Thyroid gland (tissue), 4 donors: Measurements from ENCODE around the gene CLGN. TPM values are rescaled to one million over a fixed set of nuclear protein-coding genes. Genes with fewer than 3 reads are reported as not detected.
"Not testable (repeated sequence)": the region's sequence is repeated elsewhere in the genome, so short reads cannot be mapped to it uniquely, and the experiment has no call there.

Experiments used
- DNase-seq, 2 donors: peaks; one replicate each; pipeline ENCODE4 v3.0.0-alpha.2; 2019
- H3K27ac ChIP-seq, 3 donors: fragments of 200-600 bp; sonication (generic); 1 replicate in 2 of 3; 2 replicates in 1 of 3; pipeline ENCODE4 v1.5.1; 2016 to 2019; ENCODE audit warnings: mild to moderate bottlenecking in 1 of 3, moderate library complexity in 1 of 3
- H3K27me3 ChIP-seq: fragments of 200-600 bp; sonication (generic); one replicate; pipeline ENCODE4 v1.5.1; 2019
- H3K36me3 ChIP-seq, 2 donors: fragments of 200-600 bp; sonication (generic); one replicate each; pipeline ENCODE4 v1.5.1; 2016 to 2019
- H3K4me1 ChIP-seq, 2 donors: fragments of 200-600 bp; sonication (generic); one replicate each; pipeline ENCODE4 v1.5.1; 2017 to 2019
- H3K4me3 ChIP-seq, 3 donors: fragments of 200-600 bp; sonication (generic); replicated peaks in 1 of 3; 1 replicate in 2 of 3; 2 replicates in 1 of 3; pipeline ENCODE4 v1.5.1; 2016; ENCODE audit warnings: mild to moderate bottlenecking in 1 of 3
- H3K9me3 ChIP-seq: fragments of 200-600 bp; sonication (generic); one replicate; pipeline ENCODE4 v1.5.1; 2017
- POLR2A ChIP-seq, 2 donors: fragments of 450-650 bp; IDR thresholded peaks; one replicate each; pipeline ENCODE4 v1.6.1; 2017; ENCODE audit warnings: antibody characterized with exemption in 2 of 2, mild to moderate bottlenecking in 2 of 2, moderate library complexity in 1 of 2
- WGBS, 2 donors: methylation state at CpG; one replicate each; pipeline ENCODE4 v1.1.5; 2017; 5-methylcytosine and 5-hydroxymethylcytosine counted together
- intact Hi-C: fragments of 100-400 bp; cut with DNase I; formaldehyde crosslinking; loops from one replicate; pipeline ENCODE4 v1.15.1; 2023
- total RNA-seq, 4 donors: library from RNA; depleted of rRNA; stranded (reverse); fragments of >200 nt; gene quantifications; one replicate each; pipeline ENCODE4 v1.2.3, GENCODE V29; 2016
- TF ChIP-seq, protein P1 (sequence below), 6 experiments: fragments of 200-600 bp in 3 of 6; fragments of 450-650 bp in 3 of 6; sonication (generic) in 3 of 6; IDR thresholded peaks; one replicate each; pipeline ENCODE4 v1.5.1; 2016 to 2019; ENCODE audit warnings: antibody characterized with exemption in 6 of 6, mild to moderate bottlenecking in 2 of 6, inconsistent platforms in 1 of 6, moderate library complexity in 1 of 6

Gene CLGN
- total RNA-seq, 4 donors from 2014 or later = 0.11 to 0.39 (median 0.13) TPM; not detected in 1

- DNase-seq = no peak
- intact Hi-C loops = no loop called here
- H3K27me3 ChIP-seq = no peaks in the 10 kb centered on the region
- TF ChIP-seq, protein P1, sequence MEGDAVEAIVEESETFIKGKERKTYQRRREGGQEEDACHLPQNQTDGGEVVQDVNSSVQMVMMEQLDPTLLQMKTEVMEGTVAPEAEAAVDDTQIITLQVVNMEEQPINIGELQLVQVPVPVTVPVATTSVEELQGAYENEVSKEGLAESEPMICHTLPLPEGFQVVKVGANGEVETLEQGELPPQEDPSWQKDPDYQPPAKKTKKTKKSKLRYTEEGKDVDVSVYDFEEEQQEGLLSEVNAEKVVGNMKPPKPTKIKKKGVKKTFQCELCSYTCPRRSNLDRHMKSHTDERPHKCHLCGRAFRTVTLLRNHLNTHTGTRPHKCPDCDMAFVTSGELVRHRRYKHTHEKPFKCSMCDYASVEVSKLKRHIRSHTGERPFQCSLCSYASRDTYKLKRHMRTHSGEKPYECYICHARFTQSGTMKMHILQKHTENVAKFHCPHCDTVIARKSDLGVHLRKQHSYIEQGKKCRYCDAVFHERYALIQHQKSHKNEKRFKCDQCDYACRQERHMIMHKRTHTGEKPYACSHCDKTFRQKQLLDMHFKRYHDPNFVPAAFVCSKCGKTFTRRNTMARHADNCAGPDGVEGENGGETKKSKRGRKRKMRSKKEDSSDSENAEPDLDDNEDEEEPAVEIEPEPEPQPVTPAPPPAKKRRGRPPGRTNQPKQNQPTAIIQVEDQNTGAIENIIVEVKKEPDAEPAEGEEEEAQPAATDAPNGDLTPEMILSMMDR (IDR thresholded peaks at IDR 0.05) = no peak
- no peak for TF ChIP-seq POLR2A (IDR thresholded peaks at IDR 0.05)
- H3K36me3 ChIP-seq = no peaks in the 10 kb centered on the region
- H3K9me3 ChIP-seq = no peaks in the 10 kb centered on the region
- no peak overlapping the region for H3K27ac ChIP-seq
- no peak overlapping the region for H3K4me3 ChIP-seq
- H3K4me1 ChIP-seq = no peaks in the 10 kb centered on the region
Observed at GRCh38 chr4:140439644-140440142, 12.2 kb upstream of the CLGN start.

DNA sequence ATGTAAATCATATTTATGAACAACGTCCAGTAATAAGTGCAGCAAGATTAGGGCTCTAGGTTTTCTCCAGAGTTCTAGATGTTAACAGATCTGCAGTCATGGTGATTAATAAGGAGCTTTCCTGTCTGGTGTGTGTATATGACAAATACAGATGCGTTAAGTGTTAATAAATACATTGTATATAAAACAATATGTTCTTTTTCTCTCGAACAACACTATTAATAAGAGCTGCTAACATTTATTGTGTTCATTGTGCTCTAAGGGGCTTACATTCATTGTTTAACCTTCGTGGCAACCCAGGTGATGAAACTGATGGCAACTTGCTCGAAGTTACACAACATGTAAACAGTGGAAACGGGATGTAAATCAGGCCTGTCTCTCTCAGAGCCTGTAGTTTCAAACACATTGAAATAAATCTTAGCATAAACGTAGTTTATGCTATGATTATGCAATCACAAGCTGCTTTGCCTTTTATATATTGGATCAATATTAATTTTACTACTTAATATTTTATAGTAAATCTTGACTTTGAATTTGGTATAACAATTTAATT is 547 bp upstream of the CLGN start:
- Histone ChIP-seq H3K27me3 (no peaks in the 10 kb centered on the region), H3K4me3 (peak overlapping the region in 2 of 3 donors; percentile 25 to 39), H3K9me3 (no peaks in the 10 kb centered on the region), H3K27ac (no peak overlapping the region), H3K4me1 (peaks cover 0 to 9% of the 10 kb centered on the region in 2 donors), H3K36me3 (no peaks in the 10 kb centered on the region)
- 66 to 72% methylated on average over 7 of the region's 7 CpGs for WGBS, 2 donors
- TF ChIP-seq POLR2A (IDR thresholded peaks at IDR 0.05) = no peak
- TF ChIP-seq, protein P1 (IDR thresholded peaks at IDR 0.05) = no peak
- intact Hi-C loops = no loop called here
- no peak for DNase-seq

GRCh38 chr4:140426610-140427105 is 790 bp downstream of the CLGN start:
- Histone ChIP-seq H3K4me3 (peak overlapping the region; percentile 25 to 74 (median 39)), H3K27ac (no peak overlapping the region), H3K27me3 (no peaks in the 10 kb centered on the region), H3K9me3 (no peaks in the 10 kb centered on the region), H3K36me3 (no peaks in the 10 kb centered on the region), H3K4me1 (peaks cover 0 to 9% of the 10 kb centered on the region in 2 donors)
- WGBS, 2 donors = 11 to 16% methylated on average over 12 to 23 of the region's 23 CpGs
- TF ChIP-seq, protein P1 (IDR thresholded peaks at IDR 0.05) = no peak
- no peak for TF ChIP-seq POLR2A (IDR thresholded peaks at IDR 0.05)
- intact Hi-C loops = no loop called here
- DNase-seq = no peak

DNA sequence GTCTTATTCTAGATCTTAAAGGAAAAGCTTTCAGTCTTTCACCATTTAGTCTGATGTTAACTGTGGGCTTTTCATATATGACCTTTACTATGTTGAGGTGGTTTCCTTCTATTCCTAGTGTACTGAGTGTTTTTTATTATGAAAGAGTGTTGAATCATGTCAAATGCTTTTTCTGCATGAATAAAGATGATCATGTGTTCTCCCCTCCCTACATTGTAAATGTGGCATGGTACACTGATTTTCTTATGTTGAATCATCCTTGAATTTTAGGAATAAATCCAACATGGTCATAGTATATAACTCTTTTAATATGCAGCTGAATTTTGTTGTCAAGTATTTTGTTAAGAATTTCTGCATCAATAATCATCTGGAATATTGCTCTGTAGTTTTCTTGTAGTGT is 4.3 kb downstream of the CLGN start:
- intact Hi-C loops = no loop called here

DNA sequence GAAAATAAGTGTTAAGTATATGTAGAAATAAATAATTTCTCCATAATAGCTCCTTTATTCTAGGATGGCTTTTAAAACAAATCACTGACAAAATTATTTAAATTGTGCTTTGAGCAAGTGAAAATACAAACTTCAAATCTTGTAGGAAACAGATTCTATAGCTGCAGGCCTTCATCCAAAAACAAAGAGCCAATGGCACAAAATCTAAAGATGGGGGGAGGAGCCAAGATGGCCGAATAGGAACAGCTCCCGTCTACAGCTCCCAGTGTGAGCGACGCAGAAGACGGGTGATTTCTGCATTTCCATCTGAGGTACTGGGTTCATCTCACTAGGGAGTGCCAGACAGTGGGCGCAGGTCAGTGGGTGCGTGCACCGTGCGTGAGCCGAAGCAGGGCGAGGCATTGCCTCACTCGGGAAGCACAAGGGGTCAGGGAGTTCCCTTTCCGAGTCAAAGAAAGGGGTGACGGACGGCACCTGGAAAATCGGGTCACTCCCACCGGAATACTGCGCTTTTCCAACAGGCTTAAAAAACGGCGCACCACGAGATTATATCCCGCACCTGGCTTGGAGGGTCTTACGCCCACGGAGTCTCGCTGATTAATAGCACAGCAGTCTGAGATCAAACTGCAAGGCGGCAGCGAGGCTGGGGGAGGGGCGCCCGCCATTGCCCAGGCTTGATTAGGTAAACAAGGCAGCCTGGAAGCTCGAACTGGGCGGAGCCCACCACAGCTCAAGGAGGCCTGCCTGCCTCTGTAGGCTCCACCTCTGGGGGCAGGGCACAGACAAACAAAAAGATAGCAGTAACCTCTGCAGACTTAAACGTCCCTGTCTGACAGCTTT is 14.1 kb downstream of the CLGN start:
- H3K4me3 ChIP-seq, DNase-seq, H3K9me3 ChIP-seq, H3K27ac ChIP-seq, intact Hi-C loops, H3K36me3 ChIP-seq, H3K27me3 ChIP-seq, H3K4me1 ChIP-seq: not testable (repeated sequence)
- WGBS, 2 donors = 93% methylated on average over 26 to 27 of the region's 32 CpGs

More for the DNA sequence above, 4.3 kb downstream of the CLGN start:
- Histone ChIP-seq H3K4me3 (no peak overlapping the region), H3K9me3 (no peaks in the 10 kb centered on the region), H3K27ac (no peak overlapping the region), H3K4me1 (peaks cover 0 to 9% of the 10 kb centered on the region in 2 donors), H3K36me3 (no peaks in the 10 kb centered on the region), H3K27me3 (no peaks in the 10 kb centered on the region)
- DNase-seq = no peak
- TF ChIP-seq, protein P1 (IDR thresholded peaks at IDR 0.05) = no peak
- no peak for TF ChIP-seq POLR2A (IDR thresholded peaks at IDR 0.05)
